H1 (cell line): ENCODE measurements around the gene SLPI. TPM values are rescaled to one million over a fixed set of nuclear protein-coding genes. Genes with fewer than 3 reads are reported as not detected.

Source experiments
- CTBP2 ChIP-seq: IDR thresholded peaks from 2 replicates; pipeline ENCODE4 v1.7.0; 2011; ENCODE audit warnings: borderline replicate concordance, mild to moderate bottlenecking, moderate library complexity, mixed read lengths, low read length; ENCODE audit not compliant: insufficient read depth, insufficient read length
- RNF2 ChIP-seq: fragments of 200-900, 300-1000 bp; sonication (generic); IDR thresholded peaks from 2 replicates; pipeline ENCODE4 v1.7.1; 2016; ENCODE audit warnings: borderline replicate concordance, low read depth, mild to moderate bottlenecking, antibody characterized with exemption, low read length; ENCODE audit not compliant: poor library complexity, severe bottlenecking; ENCODE audit errors: missing control alignments
- RXRA ChIP-seq: IDR thresholded peaks from 2 replicates; pipeline ENCODE4 v1.6.1; 2011; ENCODE audit warnings: low read depth, mild to moderate bottlenecking, low read length, moderate library complexity; ENCODE audit not compliant: insufficient read depth
- SAP30 ChIP-seq: fragments of 300-600 bp; sonication (generic); IDR thresholded peaks from 2 replicates; pipeline ENCODE4 v1.7.1; 2012; ENCODE audit warnings: low read length, moderate library complexity, mild to moderate bottlenecking, inconsistent platforms; ENCODE audit not compliant: insufficient read depth, insufficient replicate concordance
- SRF ChIP-seq: IDR thresholded peaks from 2 replicates; pipeline ENCODE4 v1.6.1; 2011; ENCODE audit warnings: mild to moderate bottlenecking, low read depth, low read length, moderate library complexity
- TAF7 ChIP-seq: optimal IDR thresholded peaks from 2 replicates; pipeline ENCODE3; 2011; ENCODE audit warnings: low read depth, mild to moderate bottlenecking, inconsistent platforms, low read length, moderate library complexity, borderline replicate concordance
- ZNF274 ChIP-seq: IDR thresholded peaks from 2 replicates; pipeline ENCODE4 v1.7.0; 2012; ENCODE audit warnings: low read length, borderline replicate concordance; ENCODE audit errors: extremely low read depth
- polyA plus RNA-seq, 7 experiments: library from polyadenylated mRNA; depleted of rRNA in 3 of 7; stranded (reverse) in 5 of 7; unstranded in 2 of 7; fragments of >200 nt in 5 of 7; fragments of 200-250 nt in 2 of 7; gene quantifications; 1 replicate in 5 of 7; 2 replicates in 1 of 7; 4 replicates in 1 of 7; pipeline versions ENCODE4 v1.2.1 to v1.2.3, GENCODE V29; 2011 to 2013; ENCODE audit warnings: missing spikeins in 2 of 7, mixed read lengths in 2 of 7
- total RNA-seq: library from RNA; stranded (reverse); fragmentation: NEBNext Ultra II Directional; extraction: Animal tissue kit (Norgen Biotek cat#: 25700); gene quantifications from 2 replicates; pipeline ENCODE4 v1.2.1, GENCODE V29; 2021
- TF ChIP-seq, protein P1 (sequence below): IDR thresholded peaks from 2 replicates; pipeline ENCODE4 v1.6.1; 2011; ENCODE audit warnings: low read length, improper control_type of control experiment

SLPI gene
- total and polyA plus RNA-seq, 2 of the 8 experiments (the other 6 are each of a cell fraction or from before 2014, with no cell fraction given), result not detected

GRCh38 chr20:45299786-45300185 lies 45.4 kb upstream of the SLPI start (continued):
- TF ChIP-seq ZNF274 (no peak), CTBP2 (no peak), RXRA (no peak), SAP30 (no peak), SRF (no peak), RNF2 (no peak), TAF7 (no peak)
- TF ChIP-seq, protein P1, sequence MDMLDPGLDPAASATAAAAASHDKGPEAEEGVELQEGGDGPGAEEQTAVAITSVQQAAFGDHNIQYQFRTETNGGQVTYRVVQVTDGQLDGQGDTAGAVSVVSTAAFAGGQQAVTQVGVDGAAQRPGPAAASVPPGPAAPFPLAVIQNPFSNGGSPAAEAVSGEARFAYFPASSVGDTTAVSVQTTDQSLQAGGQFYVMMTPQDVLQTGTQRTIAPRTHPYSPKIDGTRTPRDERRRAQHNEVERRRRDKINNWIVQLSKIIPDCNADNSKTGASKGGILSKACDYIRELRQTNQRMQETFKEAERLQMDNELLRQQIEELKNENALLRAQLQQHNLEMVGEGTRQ, result no peak
